IMR-90 (cell line): ENCODE results near the gene MAPKAP1. TPM values are rescaled to one million over a fixed set of nuclear protein-coding genes. Genes with fewer than 3 reads are reported as not detected.

ENCODE experiments used
- ATAC-seq: fragments of 200-7000 bp; cut with Tn5 transposase; 2 replicates; pipeline ENCODE4 v1.9.1; 2020; ENCODE audit warnings: low read depth, mild to moderate bottlenecking, moderate library complexity
- BruUV-seq: library from RNA; stranded (reverse); fragments of 400-500 nt; replicated peaks from 2 replicates; lab custom pipeline; 2021; lab: Mats Ljungman, UMichigan
- CTCF ChIA-PET: fragments of 300-600 bp; formaldehyde crosslinking; extraction: SDS; loops from one replicate; lab custom pipeline; 2021; ENCODE audit warnings: antibody characterized with exemption; lab: Yijun Ruan, JAX
- POLR2A ChIA-PET: fragments of 300-600 bp; sonication (Branson Sonifier 250); formaldehyde crosslinking; loops from one replicate; lab custom pipeline; 2022; ENCODE audit warnings: antibody characterized with exemption; ENCODE audit not compliant: unreplicated experiment; lab: Charles Lee
- DNase-seq: peaks from one replicate; pipeline ENCODE4 v3.0.0; 2013
- H2AFZ ChIP-seq: replicated peaks from 2 replicates; pipeline ENCODE3; 2013; ENCODE audit warnings: low read length, mild to moderate bottlenecking; ENCODE audit not compliant: poor library complexity
- H2AK5ac ChIP-seq: 2 replicates; pipeline ENCODE4 v1.6.1; 2013; ENCODE audit warnings: low read depth, low read length, inconsistent platforms
- H2AK9ac ChIP-seq: replicated peaks from 2 replicates; pipeline ENCODE3; 2013; ENCODE audit warnings: mild to moderate bottlenecking, low read depth, low read length, moderate library complexity; ENCODE audit not compliant: poor library complexity
- H2BK120ac ChIP-seq: 2 replicates; pipeline ENCODE4 v1.6.1; 2013; ENCODE audit warnings: low read depth, low read length, inconsistent platforms
- H2BK15ac ChIP-seq: 3 replicates; pipeline ENCODE4 v1.6.1; 2013; ENCODE audit warnings: low read depth, low read length, inconsistent platforms
- H2BK20ac ChIP-seq: 2 replicates; pipeline ENCODE4 v1.6.1; 2013; ENCODE audit warnings: low read depth, mild to moderate bottlenecking, inconsistent platforms, low read length, moderate library complexity
- H2BK5ac ChIP-seq: 2 replicates; pipeline ENCODE4 v1.6.1; 2013; ENCODE audit warnings: mild to moderate bottlenecking, low read depth, low read length, inconsistent platforms; ENCODE audit not compliant: poor library complexity, severe bottlenecking
- H3K14ac ChIP-seq: replicated peaks from 2 replicates; pipeline ENCODE4 v1.6.1; 2013; ENCODE audit warnings: low read depth, low read length, inconsistent platforms
- H3K18ac ChIP-seq: 2 replicates; pipeline ENCODE4 v1.6.1; 2013; ENCODE audit warnings: low read depth, low read length, control low read depth
- H3K23ac ChIP-seq: 2 replicates; pipeline ENCODE4 v1.6.1; 2013; ENCODE audit warnings: low read depth, low read length, inconsistent platforms
- H3K27ac ChIP-seq: 2 replicates; pipeline ENCODE4 v1.5.1; 2013; ENCODE audit warnings: mild to moderate bottlenecking, control low read depth, low read length; ENCODE audit not compliant: insufficient read depth
- H3K27me3 ChIP-seq: 2 replicates; pipeline ENCODE4 v1.6.1; 2013; ENCODE audit warnings: low read length; ENCODE audit not compliant: control insufficient read depth, insufficient read depth
- H3K36me3 ChIP-seq: 2 replicates; pipeline ENCODE4 v1.6.1; 2013; ENCODE audit warnings: low read length, mixed read lengths; ENCODE audit not compliant: control insufficient read depth, insufficient read depth
- H3K4ac ChIP-seq: 2 replicates; pipeline ENCODE4 v1.6.1; 2013; ENCODE audit warnings: low read depth, low read length, inconsistent platforms
- H3K4me1 ChIP-seq: 2 replicates; pipeline ENCODE4 v1.6.1; 2013; ENCODE audit warnings: low read length, mixed read lengths; ENCODE audit not compliant: control insufficient read depth, insufficient read depth
- H3K4me2 ChIP-seq: 2 replicates; pipeline ENCODE4 v1.6.1; 2013; ENCODE audit warnings: low read depth, mild to moderate bottlenecking, control low read depth, low read length, moderate library complexity
- H3K4me3 ChIP-seq: 2 replicates; pipeline ENCODE4 v1.5.1; 2013; ENCODE audit warnings: low read depth, mild to moderate bottlenecking, control low read depth, low read length, moderate library complexity; ENCODE audit not compliant: insufficient read depth
- H3K56ac ChIP-seq: 2 replicates; pipeline ENCODE4 v1.6.1; 2013; ENCODE audit warnings: low read length, inconsistent platforms; ENCODE audit not compliant: insufficient read depth; ENCODE audit errors: extremely low read depth
- H3K79me1 ChIP-seq, 2 experiments: 2 replicates each; pipeline ENCODE4 v1.6.1; 2013; ENCODE audit warnings: low read length in 2 of 2, inconsistent platforms in 1 of 2, low read depth in 1 of 2
- H3K9ac ChIP-seq: 2 replicates; pipeline ENCODE4 v1.6.1; 2013; ENCODE audit warnings: low read depth, low read length, control low read depth
- H3K9me1 ChIP-seq: 2 replicates; pipeline ENCODE4 v1.6.1; 2013; ENCODE audit warnings: low read length, inconsistent platforms; ENCODE audit not compliant: insufficient read depth
- H3K9me3 ChIP-seq: 2 replicates; pipeline ENCODE4 v1.6.1; 2013; ENCODE audit warnings: low read length; ENCODE audit not compliant: control insufficient read depth, insufficient read depth
- H4K20me1 ChIP-seq: 2 replicates; pipeline ENCODE4 v1.6.1; 2013; ENCODE audit warnings: low read length, inconsistent platforms; ENCODE audit not compliant: insufficient read depth
- H4K5ac ChIP-seq: 2 replicates; pipeline ENCODE4 v1.6.1; 2013; ENCODE audit warnings: mild to moderate bottlenecking, low read depth, low read length, control low read depth
- H4K8ac ChIP-seq, 2 experiments: 2 replicates each; pipeline ENCODE4 v1.6.1; 2013; ENCODE audit warnings: low read depth in 2 of 2, low read length in 2 of 2, control low read depth in 1 of 2, inconsistent platforms in 1 of 2
- H4K91ac ChIP-seq: 2 replicates; pipeline ENCODE4 v1.6.1; 2013; ENCODE audit warnings: low read depth, low read length, inconsistent platforms; ENCODE audit not compliant: insufficient read depth
- BHLHE40 ChIP-seq: fragments of 150-350 bp; IDR thresholded peaks from 2 replicates; pipeline ENCODE4 v1.6.1; 2016; ENCODE audit warnings: mild to moderate bottlenecking, low read depth, low read length
- CHD1 ChIP-seq: IDR thresholded peaks from 2 replicates; pipeline ENCODE4 v1.6.1; 2012; ENCODE audit warnings: low read depth, low read length, improper control_type of control experiment
- NFE2L2 ChIP-seq: fragments of 150-350 bp; IDR thresholded peaks from 2 replicates; pipeline ENCODE4 v1.6.1; 2016; ENCODE audit warnings: low read depth, mild to moderate bottlenecking, low read length
- RCOR1 ChIP-seq: IDR thresholded peaks from 2 replicates; pipeline ENCODE4 v1.6.1; 2012; ENCODE audit warnings: mild to moderate bottlenecking, low read length, improper control_type of control experiment; ENCODE audit not compliant: insufficient replicate concordance
- WGBS, 2 experiments: methylation state at CpG; one replicate each; pipeline versions ENCODE4 v1.1.5 to v1.1.7; 2013; ENCODE audit warnings: missing lambda C conversion rate in 2 of 2; ENCODE audit not compliant: insufficient read length in 1 of 2; ENCODE audit errors: extremely low coverage in 2 of 2; 5-methylcytosine and 5-hydroxymethylcytosine counted together
- dilution Hi-C: fragments of 300-500 bp; cut with HindIII; formaldehyde crosslinking; loops from one replicate; pipeline ENCODE4 v1.14.3; 2018; ENCODE audit warnings: low sequenced_read_pairs; ENCODE audit not compliant: unreplicated experiment
- in situ Hi-C: fragments of 300-500 bp; cut with MboI; formaldehyde crosslinking; loops from 3 replicates; pipeline ENCODE4 v1.14.3; 2019; ENCODE audit warnings: low sequenced_read_pairs, inconsistent platforms, mixed read lengths
- intact Hi-C: fragments of 100-400 bp; cut with micrococcal nuclease; formaldehyde crosslinking; loops from 2 replicates; pipeline ENCODE4 v1.10.0; 2022
- polyA plus RNA-seq, 3 experiments: library from polyadenylated mRNA; depleted of rRNA; stranded (reverse); fragments of >200 nt; gene quantifications; 2 replicates each; pipeline ENCODE4 v1.2.3, GENCODE V29; 2012; ENCODE audit warnings: low replicate concordance in 1 of 3
- total RNA-seq: library from RNA; depleted of rRNA; stranded (reverse); fragments of >200 nt; gene quantifications from 2 replicates; pipeline ENCODE4 v1.2.3, GENCODE V29; 2012
- TF ChIP-seq, protein P1 (sequence below): fragments of 150-350 bp; IDR thresholded peaks from 2 replicates; pipeline ENCODE4 v1.6.1; 2017; ENCODE audit warnings: mild to moderate bottlenecking, antibody characterized with exemption, low read length, low read depth

MAPKAP1 gene
- total and polyA plus RNA-seq, 2 of the 4 experiments (the other 2 are of a cell fraction): 87.2 to 158 TPM

DNA sequence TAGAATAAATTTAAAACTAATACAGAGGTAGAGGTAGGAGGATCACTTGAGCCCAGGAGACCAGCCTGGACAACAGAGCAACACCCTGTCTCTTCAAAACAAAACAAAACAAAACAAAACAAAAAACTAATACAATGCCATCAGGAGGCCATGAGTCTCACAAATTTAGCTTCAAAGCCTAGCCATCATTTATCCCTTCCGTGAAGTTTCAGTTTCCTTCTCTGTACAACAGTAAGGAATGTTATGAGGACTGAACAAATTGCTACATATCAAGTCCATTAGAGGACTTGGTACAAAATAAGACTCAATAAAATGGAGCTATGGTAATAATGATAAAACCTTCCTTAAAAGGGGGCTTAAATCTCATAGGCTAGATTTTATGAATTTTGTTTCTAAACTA is 60.8 kb downstream of the MAPKAP1 start:
- POLR2A ChIA-PET: no interaction called here
- in situ Hi-C loops (no loop called here), dilution Hi-C loops (no loop called here)

More for the DNA sequence above, 60.8 kb downstream of the MAPKAP1 start:
- CTCF ChIA-PET: no interaction called here
- Histone ChIP-seq H3K56ac (no peak overlapping the region), H3K14ac (no peak overlapping the region), H3K27me3 (no peaks in the 10 kb centered on the region), H3K9ac (no peak overlapping the region), H3K23ac (no peak overlapping the region), H3K18ac (no peak overlapping the region), H2AFZ (no peak overlapping the region), H2AK5ac (peak overlapping the region; percentile 27; the same call in 1 of the 2 replicates), H2BK5ac (no peak overlapping the region), H4K91ac (no peak overlapping the region), H3K4ac (no peak overlapping the region), H4K20me1 (no peaks in the 10 kb centered on the region), H4K5ac (no peak overlapping the region), H2BK120ac (peak overlapping the region; percentile 17; the same call in 1 of the 2 replicates), H2BK20ac (no peak overlapping the region), H3K9me1 (peaks cover 7% of the 10 kb centered on the region), H3K4me2 (peak overlapping the region; percentile 38; the same call in 1 of the 2 replicates), H3K79me1 (peaks cover 22 to 77% of the 10 kb centered on the region in 2 experiments), H3K4me1 (peaks cover 21% of the 10 kb centered on the region), H2AK9ac (no peak overlapping the region), H4K8ac (no peak overlapping the region), H3K9me3 (no peaks in the 10 kb centered on the region), H3K27ac (no peak overlapping the region), H3K4me3 (no peak overlapping the region), H3K36me3 (peaks cover 4% of the 10 kb centered on the region; the same call in 1 of the 2 replicates), H2BK15ac (0 out of 3 replicates have a peak overlapping the region, but pooled peaks have one; percentile 28)
- BruUV-seq: no TSS peak
- intact Hi-C loops: no loop called here
- TF ChIP-seq, protein P1, sequence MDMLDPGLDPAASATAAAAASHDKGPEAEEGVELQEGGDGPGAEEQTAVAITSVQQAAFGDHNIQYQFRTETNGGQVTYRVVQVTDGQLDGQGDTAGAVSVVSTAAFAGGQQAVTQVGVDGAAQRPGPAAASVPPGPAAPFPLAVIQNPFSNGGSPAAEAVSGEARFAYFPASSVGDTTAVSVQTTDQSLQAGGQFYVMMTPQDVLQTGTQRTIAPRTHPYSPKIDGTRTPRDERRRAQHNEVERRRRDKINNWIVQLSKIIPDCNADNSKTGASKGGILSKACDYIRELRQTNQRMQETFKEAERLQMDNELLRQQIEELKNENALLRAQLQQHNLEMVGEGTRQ: no peak
- TF ChIP-seq NFE2L2: no peak
- no peak for TF ChIP-seq BHLHE40
- no peak for TF ChIP-seq RCOR1
- TF ChIP-seq CHD1: no peak
- ATAC-seq: no peak
- DNase-seq: no peak
- WGBS, 2 experiments: no CpG with 5 or more reads among the region's 1 CpG
